ENCODE results near the gene PPP1R37. TPM values are rescaled to one million over a fixed set of nuclear protein-coding genes. Genes with fewer than 3 reads are reported as not detected.

The PPP1R37 gene
- total and polyA plus RNA-seq, 12 donors, result 12.5 to 38.3 (median 16.8) TPM

DNA sequence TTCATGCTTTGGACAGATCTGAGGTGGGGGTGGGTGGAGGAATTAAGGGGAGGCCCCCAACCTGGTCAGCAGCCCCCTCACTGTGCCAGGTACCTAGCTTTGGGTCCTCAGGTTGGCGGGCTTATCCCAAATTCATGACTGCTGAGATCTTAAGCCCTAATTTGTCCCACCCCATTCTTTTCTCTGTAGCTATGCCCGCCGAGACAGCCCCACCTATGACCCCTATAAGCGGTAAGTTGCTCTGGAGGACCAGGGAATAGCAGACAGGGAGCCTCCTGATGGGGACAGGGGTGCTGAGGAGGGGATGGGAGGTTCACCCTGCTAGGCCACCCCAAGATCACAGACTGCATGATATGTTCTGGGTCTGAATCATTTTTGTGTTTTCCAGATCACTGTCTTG, 31.0 kb upstream of the PPP1R37 start:
- intact Hi-C loops (cut with DNase I), result no loop called here
- TF ChIP-seq, protein P1, sequence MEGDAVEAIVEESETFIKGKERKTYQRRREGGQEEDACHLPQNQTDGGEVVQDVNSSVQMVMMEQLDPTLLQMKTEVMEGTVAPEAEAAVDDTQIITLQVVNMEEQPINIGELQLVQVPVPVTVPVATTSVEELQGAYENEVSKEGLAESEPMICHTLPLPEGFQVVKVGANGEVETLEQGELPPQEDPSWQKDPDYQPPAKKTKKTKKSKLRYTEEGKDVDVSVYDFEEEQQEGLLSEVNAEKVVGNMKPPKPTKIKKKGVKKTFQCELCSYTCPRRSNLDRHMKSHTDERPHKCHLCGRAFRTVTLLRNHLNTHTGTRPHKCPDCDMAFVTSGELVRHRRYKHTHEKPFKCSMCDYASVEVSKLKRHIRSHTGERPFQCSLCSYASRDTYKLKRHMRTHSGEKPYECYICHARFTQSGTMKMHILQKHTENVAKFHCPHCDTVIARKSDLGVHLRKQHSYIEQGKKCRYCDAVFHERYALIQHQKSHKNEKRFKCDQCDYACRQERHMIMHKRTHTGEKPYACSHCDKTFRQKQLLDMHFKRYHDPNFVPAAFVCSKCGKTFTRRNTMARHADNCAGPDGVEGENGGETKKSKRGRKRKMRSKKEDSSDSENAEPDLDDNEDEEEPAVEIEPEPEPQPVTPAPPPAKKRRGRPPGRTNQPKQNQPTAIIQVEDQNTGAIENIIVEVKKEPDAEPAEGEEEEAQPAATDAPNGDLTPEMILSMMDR (IDR thresholded peaks at IDR 0.05), result no peak
- Histone ChIP-seq H3K9me3 (no peaks in the 10 kb centered on the region), H3K36me3 (peaks cover 10 to 100% (median 75%) of the 10 kb centered on the region in 9 donors), H3K27me3 (no peaks in the 10 kb centered on the region), H3K4me1 (no peaks in the 10 kb centered on the region), H3K4me3 (no peak overlapping the region), H3K27ac (no peak overlapping the region)
- ATAC-seq (no peak), DNase-seq (no peak)
- 91 to 94% methylated on average over 4 of the region's 4 CpGs for WGBS, 2 donors

DNA sequence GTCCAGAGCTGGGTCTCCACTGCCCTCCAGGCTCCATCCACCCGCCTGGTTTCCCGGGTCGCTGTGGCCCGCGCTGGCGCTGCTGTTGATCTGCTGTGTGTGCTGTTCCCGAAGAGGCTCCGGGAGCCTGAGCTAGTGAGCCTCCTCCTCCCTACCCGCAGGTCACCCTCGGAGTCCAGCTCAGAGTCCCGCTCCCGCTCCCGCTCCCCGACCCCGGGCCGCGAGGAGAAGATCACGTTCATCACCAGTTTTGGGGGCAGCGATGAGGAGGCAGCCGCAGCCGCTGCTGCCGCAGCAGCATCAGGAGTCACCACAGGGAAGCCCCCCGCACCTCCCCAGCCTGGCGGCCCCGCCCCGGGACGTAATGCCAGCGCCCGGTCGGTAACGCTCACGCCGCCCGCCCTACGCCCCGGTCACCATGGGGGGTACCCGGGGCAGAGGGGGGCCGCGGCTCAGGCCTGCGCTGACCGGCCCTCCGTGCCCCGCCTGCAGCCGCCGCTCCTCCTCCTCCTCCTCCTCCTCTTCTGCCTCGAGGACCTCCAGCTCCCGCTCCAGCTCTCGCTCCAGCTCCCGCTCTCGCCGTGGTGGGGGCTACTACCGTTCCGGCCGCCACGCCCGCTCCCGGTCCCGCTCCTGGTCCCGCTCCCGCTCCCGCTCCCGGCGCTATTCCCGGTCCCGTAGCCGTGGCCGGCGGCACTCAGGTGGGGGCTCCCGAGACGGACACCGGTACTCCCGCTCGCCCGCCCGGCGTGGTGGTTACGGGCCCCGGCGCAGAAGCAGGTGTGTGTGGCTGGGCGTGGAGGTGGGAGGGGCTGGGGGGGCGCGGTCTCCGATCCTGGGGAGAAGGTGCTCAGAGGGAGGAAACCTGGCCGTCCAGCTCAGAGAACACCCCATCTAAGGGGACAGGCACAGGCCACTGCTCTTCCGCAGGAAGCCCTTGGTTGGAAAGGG, 28.9 kb upstream of the PPP1R37 start:
- no peaks in the 10 kb centered on the region for H3K4me1 ChIP-seq
- intact Hi-C loops (cut with DNase I), result no loop called here
- H3K27ac ChIP-seq, result no peak overlapping the region
- H3K9me3 ChIP-seq, result no peaks in the 10 kb centered on the region
- no peaks in the 10 kb centered on the region for H3K27me3 ChIP-seq
- H3K36me3 ChIP-seq, result peaks cover 10 to 100% (median 73%) of the 10 kb centered on the region in 9 donors
- no peak for DNase-seq
- 96 to 97% methylated on average over 80 to 85 of the region's 85 CpGs for WGBS, 2 donors
- ATAC-seq, result no peak
- TF ChIP-seq, protein P1 (IDR thresholded peaks at IDR 0.05), result no peak
- H3K4me3 ChIP-seq, result no peak overlapping the region

DNA sequence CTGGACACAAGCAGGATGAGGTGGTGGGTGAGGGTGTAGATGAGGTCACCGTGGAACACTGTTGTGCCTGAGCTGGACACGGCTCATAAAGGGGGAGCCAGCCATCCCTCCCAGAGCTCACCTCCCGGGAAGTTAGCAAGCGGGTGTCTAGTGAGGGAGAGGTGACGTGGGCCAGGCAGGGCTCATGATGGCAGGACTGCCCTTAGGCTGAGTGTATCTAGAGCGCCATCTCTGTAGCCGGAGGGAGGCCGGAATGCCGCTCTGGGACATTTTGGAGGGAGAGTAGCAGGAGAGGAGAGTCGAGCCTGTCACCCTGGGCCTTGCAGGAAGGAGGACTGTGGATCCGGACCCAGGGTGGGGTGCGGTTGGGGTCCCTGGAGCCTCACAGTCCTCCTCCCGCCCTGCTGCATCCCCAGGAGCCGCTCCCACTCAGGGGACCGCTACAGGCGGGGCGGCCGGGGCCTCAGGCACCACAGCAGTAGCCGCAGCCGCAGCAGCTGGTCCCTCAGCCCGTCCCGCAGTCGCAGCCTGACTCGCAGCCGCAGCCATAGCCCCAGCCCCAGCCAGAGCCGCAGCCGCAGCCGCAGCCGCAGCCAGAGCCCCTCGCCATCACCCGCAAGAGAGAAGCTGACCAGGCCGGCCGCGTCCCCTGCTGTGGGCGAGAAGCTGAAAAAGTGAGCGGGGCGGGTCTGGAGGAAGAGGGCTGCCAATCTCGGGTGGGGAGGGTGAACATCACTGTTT, 25.9 kb upstream of the PPP1R37 start:
- peaks cover 5 to 100% (median 66%) of the 10 kb centered on the region in 9 donors for H3K36me3 ChIP-seq
- H3K27me3 ChIP-seq, result no peaks in the 10 kb centered on the region
- WGBS, 2 donors, result 85 to 91% methylated on average over 38 of the region's 38 CpGs
- no peak for ATAC-seq
- no peak overlapping the region for H3K27ac ChIP-seq
- intact Hi-C loops (cut with DNase I), result no loop called here
- TF ChIP-seq, protein P1 (IDR thresholded peaks at IDR 0.05), result no peak
- no peak overlapping the region for H3K4me3 ChIP-seq
- H3K9me3 ChIP-seq, result no peaks in the 10 kb centered on the region
- DNase-seq, result no peak
- no peaks in the 10 kb centered on the region for H3K4me1 ChIP-seq

GRCh38 chr19:45068041-45068440, 24.9 kb upstream of the PPP1R37 start:
- no peak for ATAC-seq
- no peak for DNase-seq
- intact Hi-C loops (cut with DNase I), result no loop called here
- H3K36me3 ChIP-seq, result peaks cover 5 to 97% (median 56%) of the 10 kb centered on the region in 9 donors
- H3K4me3 ChIP-seq, result no peak overlapping the region
- H3K27me3 ChIP-seq, result no peaks in the 10 kb centered on the region
- no peaks in the 10 kb centered on the region for H3K9me3 ChIP-seq
- 72 to 87% methylated on average over 7 to 10 of the region's 10 CpGs for WGBS, 2 donors
- TF ChIP-seq, protein P1 (IDR thresholded peaks at IDR 0.05), result no peak
- no peak overlapping the region for H3K27ac ChIP-seq
- no peaks in the 10 kb centered on the region for H3K4me1 ChIP-seq
